GM13977 (cell line): Measurements from ENCODE around the gene KLF15.
"Not testable (repeated sequence)": the region's sequence is repeated elsewhere in the genome, so short reads cannot be mapped to it uniquely, and the experiment has no call there.

ENCODE experiments used
- DNase-seq: peaks from one replicate; pipeline ENCODE4 v3.0.0; 2012; ENCODE audit warnings: low spot score
- CTCF ChIP-seq: IDR thresholded peaks from 2 replicates; pipeline ENCODE4 v1.5.1; 2012; ENCODE audit warnings: mild to moderate bottlenecking, control low read depth; ENCODE audit not compliant: insufficient read depth; ENCODE audit errors: extremely low read depth, missing control alignments
- in situ Hi-C: fragments of 300-500 bp; cut with MboI; formaldehyde crosslinking; loops from one replicate; pipeline ENCODE4 v1.12.0; 2022; ENCODE audit warnings: low sequenced_read_pairs, low pct_unique_long_range_greater_than_20kb, mixed read lengths, inconsistent platforms; ENCODE audit not compliant: unreplicated experiment

The KLF15 gene

GRCh38 chr3:126339466-126339865 is 17.7 kb downstream of the KLF15 start:
- TF ChIP-seq CTCF, result no peak
- no peak for DNase-seq
- in situ Hi-C loops, result no loop called here

- no peak for TF ChIP-seq CTCF
- no peak for DNase-seq
- in situ Hi-C loops, result no loop called here
These were observed 18.4 kb downstream of the KLF15 start for GRCh38 chr3:126338790-126339288.

- in situ Hi-C loops, result no loop called here
- no peak for DNase-seq
- TF ChIP-seq CTCF, result no peak
These were observed 19.1 kb downstream of the KLF15 start for GRCh38 chr3:126337980-126338651.

GRCh38 chr3:126331812-126332336 is 25.3 kb downstream of the KLF15 start:
- in situ Hi-C loops, DNase-seq: not testable (repeated sequence)

GRCh38 chr3:126329927-126330725 is 27.1 kb downstream of the KLF15 start:
- TF ChIP-seq CTCF, result no peak
- in situ Hi-C loops, result no loop called here
- DNase-seq, result no peak

GRCh38 chr3:126326629-126327028 is 30.6 kb downstream of the KLF15 start:
- DNase-seq, result no peak
- no peak for TF ChIP-seq CTCF
- in situ Hi-C loops, result no loop called here

- no peak for DNase-seq
- TF ChIP-seq CTCF, result no peak
- in situ Hi-C loops, result no loop called here
These were observed 34.8 kb downstream of the KLF15 start for GRCh38 chr3:126322181-126322967.
